MCF 10A (cell line): Measurements from ENCODE around the gene ZFHX2. TPM values are rescaled to one million over a fixed set of nuclear protein-coding genes. Genes with fewer than 3 reads are reported as not detected.

Source experiments
- BruUV-seq: library from RNA; stranded (reverse); fragments of 400-500 nt; replicated peaks from 2 replicates; lab custom pipeline; 2021; lab: Mats Ljungman, UMichigan
- CTCF ChIA-PET: fragments of 300-600 bp; sonication (Branson Sonifier 250); formaldehyde crosslinking; extraction: SDS; loops from one replicate; lab custom pipeline; 2021; ENCODE audit warnings: antibody characterized with exemption, inconsistent platforms; lab: Yijun Ruan, JAX
- POLR2A ChIA-PET: fragments of 300-600, 350-650 bp; sonication (Branson Sonifier 250); formaldehyde crosslinking; extraction: SDS; loops from one replicate; lab custom pipeline; 2020; ENCODE audit warnings: antibody characterized with exemption, inconsistent platforms; lab: Yijun Ruan, JAX
- DNase-seq: peaks from one replicate; pipeline ENCODE4 v3.0.0-alpha.2; 2018; ENCODE audit not compliant: unreplicated experiment
- H3K27ac Mint-ChIP-seq: one replicate; pipeline ENCODE4 v1.8.0; 2022; ENCODE audit warnings: mild to moderate bottlenecking, low read depth, mixed read lengths; ENCODE audit not compliant: unreplicated experiment
- H3K27me3 Mint-ChIP-seq: one replicate; pipeline ENCODE4 v1.8.0; 2022; ENCODE audit warnings: mixed read lengths; ENCODE audit not compliant: insufficient read depth, unreplicated experiment
- H3K36me3 Mint-ChIP-seq: one replicate; pipeline ENCODE4 v1.8.0; 2022; ENCODE audit warnings: mild to moderate bottlenecking, moderate library complexity, mixed read lengths; ENCODE audit not compliant: insufficient read depth, unreplicated experiment
- H3K4me1 Mint-ChIP-seq: one replicate; pipeline ENCODE4 v1.8.0; 2022; ENCODE audit warnings: mixed read lengths; ENCODE audit not compliant: insufficient read depth, unreplicated experiment
- H3K4me3 Mint-ChIP-seq: one replicate; pipeline ENCODE4 v1.8.0; 2022; ENCODE audit warnings: mild to moderate bottlenecking, moderate library complexity, mixed read lengths; ENCODE audit not compliant: unreplicated experiment
- H3K9me3 Mint-ChIP-seq: one replicate; pipeline ENCODE4 v1.8.0; 2022; ENCODE audit warnings: mixed read lengths; ENCODE audit not compliant: unreplicated experiment
- CTCF ChIP-seq: fragments of 200-600 bp; IDR thresholded peaks from one replicate; pipeline ENCODE4 v1.8.0; 2022; ENCODE audit warnings: antibody characterized with exemption, mild to moderate bottlenecking; ENCODE audit not compliant: unreplicated experiment
- intact Hi-C: fragments of 100-400 bp; cut with micrococcal nuclease; formaldehyde crosslinking; loops from 2 replicates; pipeline ENCODE4 v1.14.1; 2022
- total RNA-seq: library from RNA; stranded (reverse); gene quantifications from 2 replicates; pipeline ENCODE4 v1.2.3, GENCODE V29; 2022

ZFHX2 gene
- total RNA-seq, 1 experiment from 2014 or later: 1.8 TPM

- BruUV-seq: no TSS peak
- H3K4me1 Mint-ChIP-seq: peaks cover 7% of the 10 kb centered on the region
- TF ChIP-seq CTCF: peak; percentile 91
- peaks cover 69% of the 10 kb centered on the region for H3K36me3 Mint-ChIP-seq
- ChIA-PET POLR2A (interaction anchor here (0.6 to 1.1 kb wide), 3 partner anchors 50 to 387 kb away, joined by 3 to 4 read pairs (median 3); no protein-coding TSS in a partner anchor), CTCF (interaction anchor here (0.5 to 10.7 kb wide), 23 partner anchors 9 to 721 kb away, joined by 3 to 247 read pairs (median 4); partner anchors contain the start of genes ACIN1, NGDN and PPP1R3E)
- no peaks in the 10 kb centered on the region for H3K27me3 Mint-ChIP-seq
- no peak overlapping the region for H3K4me3 Mint-ChIP-seq
- no peak overlapping the region for H3K27ac Mint-ChIP-seq
- intact Hi-C loops: loop anchor here (1.0 kb wide), 3 partner anchors 31 to 298 kb away; no protein-coding TSS in a partner anchor
- peak; percentile 44 for DNase-seq
- H3K9me3 Mint-ChIP-seq: no peaks in the 10 kb centered on the region
Measured at GRCh38 chr14:23562822-23563472, 11.4 kb upstream of the ZFHX2 start.

- H3K27ac Mint-ChIP-seq: no peak overlapping the region
Measured at GRCh38 chr14:23561873-23562821, 10.6 kb upstream of the ZFHX2 start.

GRCh38 chr14:23561259-23561658 is 9.7 kb upstream of the ZFHX2 start:
- H3K27ac Mint-ChIP-seq: no peak overlapping the region
- POLR2A ChIA-PET: interaction anchor here (1.1 kb wide), 1 partner anchor 17 kb away, joined by 3 read pairs; no protein-coding TSS in a partner anchor
- CTCF ChIA-PET: interaction anchor here (0.7 to 10.7 kb wide), 16 partner anchors 8 to 725 kb away, joined by 3 to 247 read pairs (median 4); partner anchors contain the start of genes AP1G2, DCAF11 and NRL
- TF ChIP-seq CTCF: no peak
- intact Hi-C loops: no loop called here
- peaks cover 11% of the 10 kb centered on the region for H3K4me1 Mint-ChIP-seq
- DNase-seq: no peak
- no peak overlapping the region for H3K4me3 Mint-ChIP-seq
- no peaks in the 10 kb centered on the region for H3K9me3 Mint-ChIP-seq
- no TSS peak for BruUV-seq
- peaks cover 64% of the 10 kb centered on the region for H3K36me3 Mint-ChIP-seq
- H3K27me3 Mint-ChIP-seq: no peaks in the 10 kb centered on the region

More at GRCh38 chr14:23561873-23562821, 10.6 kb upstream of the ZFHX2 start:
- no peak for TF ChIP-seq CTCF
- Mint-ChIP-seq H3K4me1 (peaks cover 11% of the 10 kb centered on the region), H3K9me3 (no peaks in the 10 kb centered on the region), H3K4me3 (no peak overlapping the region), H3K27me3 (no peaks in the 10 kb centered on the region), H3K36me3 (peaks cover 69% of the 10 kb centered on the region)
- POLR2A ChIA-PET: interaction anchor here (0.6 kb wide), 1 partner anchor 388 kb away, joined by 3 read pairs; no protein-coding TSS in a partner anchor
- intact Hi-C loops: loop anchor here (1.0 kb wide), 2 partner anchors 30 to 297 kb away; no protein-coding TSS in a partner anchor
- CTCF ChIA-PET: interaction anchor here (0.6 to 10.7 kb wide), 21 partner anchors 7 to 725 kb away, joined by 3 to 247 read pairs (median 4); partner anchors contain the start of genes ACIN1, AP1G2, DCAF11 and NRL
- no peak for DNase-seq
- BruUV-seq: no TSS peak
